WI38 (cell line): Measurements from ENCODE around the gene HIRIP3.

Experiments used
- H3K4me3 ChIP-seq: 2 replicates; pipeline ENCODE4 v1.5.1; 2011; ENCODE audit warnings: low read depth, mild to moderate bottlenecking, control low read depth, low read length
- TF ChIP-seq, protein P1 (sequence below): IDR thresholded peaks from 2 replicates; pipeline ENCODE4 v1.5.1; 2012; ENCODE audit warnings: low read depth, mild to moderate bottlenecking, control low read depth, low read length

HIRIP3 gene

DNA sequence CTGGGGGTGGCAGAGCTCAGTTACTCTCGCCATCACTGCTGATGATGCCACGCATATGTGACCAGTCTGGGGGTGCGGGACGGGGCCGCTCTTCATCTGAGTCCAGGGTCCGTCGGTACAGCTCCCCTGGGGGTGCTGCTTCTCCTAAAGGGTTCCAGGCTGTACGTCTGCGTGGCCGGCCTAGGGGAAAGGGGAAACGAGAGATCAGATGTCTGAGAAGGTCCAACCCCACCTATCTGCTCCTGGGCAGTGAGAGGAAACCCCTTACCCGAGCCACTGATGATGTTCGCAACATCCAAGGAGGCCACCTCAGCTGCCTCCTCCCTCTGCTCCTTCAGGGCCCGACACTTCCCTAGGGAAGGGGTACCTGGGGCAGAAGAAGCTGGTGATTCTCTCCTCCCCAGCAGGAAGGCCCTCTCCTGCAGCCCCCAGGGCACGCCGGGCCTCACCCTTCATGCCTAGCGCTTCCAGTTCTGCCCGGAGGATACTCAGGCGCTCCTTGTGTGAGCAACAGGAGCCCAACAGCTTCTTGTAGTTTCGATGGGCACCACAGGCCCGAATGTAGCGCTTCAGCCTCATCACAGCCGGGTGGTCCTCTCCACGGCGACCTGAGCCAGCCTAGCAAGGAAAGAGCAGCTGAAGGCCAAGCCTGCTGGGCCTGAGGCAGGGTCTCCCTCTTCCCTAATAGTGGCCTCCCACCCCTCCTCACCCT is 2.1 kb downstream of the HIRIP3 start:
- TF ChIP-seq, protein P1, sequence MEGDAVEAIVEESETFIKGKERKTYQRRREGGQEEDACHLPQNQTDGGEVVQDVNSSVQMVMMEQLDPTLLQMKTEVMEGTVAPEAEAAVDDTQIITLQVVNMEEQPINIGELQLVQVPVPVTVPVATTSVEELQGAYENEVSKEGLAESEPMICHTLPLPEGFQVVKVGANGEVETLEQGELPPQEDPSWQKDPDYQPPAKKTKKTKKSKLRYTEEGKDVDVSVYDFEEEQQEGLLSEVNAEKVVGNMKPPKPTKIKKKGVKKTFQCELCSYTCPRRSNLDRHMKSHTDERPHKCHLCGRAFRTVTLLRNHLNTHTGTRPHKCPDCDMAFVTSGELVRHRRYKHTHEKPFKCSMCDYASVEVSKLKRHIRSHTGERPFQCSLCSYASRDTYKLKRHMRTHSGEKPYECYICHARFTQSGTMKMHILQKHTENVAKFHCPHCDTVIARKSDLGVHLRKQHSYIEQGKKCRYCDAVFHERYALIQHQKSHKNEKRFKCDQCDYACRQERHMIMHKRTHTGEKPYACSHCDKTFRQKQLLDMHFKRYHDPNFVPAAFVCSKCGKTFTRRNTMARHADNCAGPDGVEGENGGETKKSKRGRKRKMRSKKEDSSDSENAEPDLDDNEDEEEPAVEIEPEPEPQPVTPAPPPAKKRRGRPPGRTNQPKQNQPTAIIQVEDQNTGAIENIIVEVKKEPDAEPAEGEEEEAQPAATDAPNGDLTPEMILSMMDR: no peak
- no peak overlapping the region for H3K4me3 ChIP-seq

DNA sequence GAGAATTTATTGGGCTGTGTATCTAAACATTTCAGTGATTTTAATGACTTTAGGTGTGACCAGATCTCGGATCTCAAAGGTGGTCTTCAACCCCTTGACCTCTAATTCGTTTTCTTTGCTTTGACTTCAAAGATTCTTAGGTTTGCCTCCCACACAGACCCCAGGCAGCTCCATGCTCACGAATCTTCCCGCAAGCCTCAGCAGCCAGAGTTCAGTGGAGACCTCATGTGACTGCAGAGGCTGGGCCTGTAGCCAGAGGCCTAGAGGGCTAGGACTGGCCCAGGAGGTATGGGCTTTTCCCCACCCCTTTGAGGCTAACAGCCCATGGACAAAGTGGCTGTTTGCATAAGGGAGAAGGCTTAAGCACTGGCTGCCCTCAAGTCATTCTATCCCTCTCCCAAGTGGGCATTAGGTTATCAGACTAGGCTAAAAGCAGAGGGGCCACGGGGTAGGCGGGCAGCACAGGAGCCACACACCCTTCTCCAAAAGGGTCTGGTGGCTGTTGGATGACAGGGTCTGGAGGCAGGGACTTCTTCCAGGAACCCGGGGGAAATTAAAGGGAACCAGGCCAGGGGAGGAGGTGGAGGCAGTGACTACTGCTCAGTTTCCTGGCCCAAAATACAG is 3.0 kb downstream of the HIRIP3 start:
- TF ChIP-seq, protein P1: no peak
- no peak overlapping the region for H3K4me3 ChIP-seq

DNA sequence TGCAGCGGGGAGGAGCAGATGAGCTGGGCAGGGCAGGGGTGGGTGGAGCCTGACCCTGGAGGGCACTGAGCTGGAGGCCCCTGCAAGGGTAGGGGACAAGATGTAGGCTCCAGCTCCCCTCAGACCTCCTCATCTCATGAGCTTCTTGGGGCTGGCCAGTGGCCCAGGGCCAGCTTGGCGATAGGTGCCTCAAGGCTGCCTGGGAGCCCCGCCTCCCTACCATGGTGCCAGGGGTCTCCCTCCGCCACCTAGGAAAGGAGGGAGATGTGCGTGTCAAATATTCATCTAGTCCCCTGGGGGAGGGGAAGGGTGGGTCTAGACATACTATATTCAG is 3.9 kb downstream of the HIRIP3 start:
- H3K4me3 ChIP-seq: no peak overlapping the region
- TF ChIP-seq, protein P1: no peak

DNA sequence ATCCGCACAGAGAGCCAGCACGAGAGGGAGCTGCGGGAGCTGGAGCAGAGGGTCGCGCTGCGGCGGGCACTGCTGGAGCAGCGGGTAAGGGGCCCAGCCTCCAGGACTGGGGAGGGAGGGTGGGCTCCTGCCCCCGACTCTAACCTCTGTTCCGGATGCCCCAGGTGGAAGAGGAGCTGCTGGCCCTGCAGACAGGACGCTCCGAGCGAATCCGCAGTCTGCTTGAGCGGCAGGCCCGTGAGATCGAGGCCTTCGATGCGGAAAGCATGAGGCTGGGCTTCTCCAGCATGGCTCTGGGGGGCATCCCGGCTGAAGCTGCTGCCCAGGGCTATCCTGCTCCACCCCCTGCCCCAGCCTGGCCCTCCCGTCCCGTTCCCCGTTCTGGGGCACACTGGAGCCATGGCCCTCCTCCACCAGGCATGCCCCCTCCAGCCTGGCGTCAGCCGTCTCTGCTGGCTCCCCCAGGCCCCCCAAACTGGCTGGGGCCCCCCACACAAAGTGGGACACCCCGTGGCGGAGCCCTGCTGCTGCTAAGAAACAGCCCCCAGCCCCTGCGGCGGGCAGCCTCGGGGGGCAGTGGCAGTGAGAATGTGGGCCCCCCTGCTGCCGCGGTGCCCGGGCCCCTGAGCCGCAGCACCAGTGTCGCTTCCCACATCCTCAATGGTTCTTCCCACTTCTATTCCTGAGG is 4.4 kb downstream of the HIRIP3 start:
- no peak overlapping the region for H3K4me3 ChIP-seq
- TF ChIP-seq, protein P1: no peak

DNA sequence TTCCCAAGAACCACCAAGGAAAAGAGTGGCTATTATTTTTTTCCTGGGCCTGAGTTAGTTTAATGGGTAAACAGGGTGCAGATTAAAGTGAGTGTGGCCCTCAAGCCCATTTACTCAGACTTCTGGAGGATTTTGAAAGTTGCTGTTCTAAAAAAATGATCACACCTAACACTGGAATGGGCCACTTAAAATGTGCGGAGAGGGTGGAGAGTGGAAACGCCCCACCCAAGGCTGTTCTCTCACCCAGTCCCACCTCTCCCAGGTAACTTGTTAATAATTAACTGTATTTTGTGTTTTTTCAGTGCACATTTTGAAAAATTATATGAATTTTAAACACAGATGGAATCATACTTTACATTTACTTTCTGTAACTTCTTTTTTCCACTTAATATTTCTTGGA is 5.4 kb downstream of the HIRIP3 start:
- H3K4me3 ChIP-seq: no peak overlapping the region
- TF ChIP-seq, protein P1: no peak

DNA sequence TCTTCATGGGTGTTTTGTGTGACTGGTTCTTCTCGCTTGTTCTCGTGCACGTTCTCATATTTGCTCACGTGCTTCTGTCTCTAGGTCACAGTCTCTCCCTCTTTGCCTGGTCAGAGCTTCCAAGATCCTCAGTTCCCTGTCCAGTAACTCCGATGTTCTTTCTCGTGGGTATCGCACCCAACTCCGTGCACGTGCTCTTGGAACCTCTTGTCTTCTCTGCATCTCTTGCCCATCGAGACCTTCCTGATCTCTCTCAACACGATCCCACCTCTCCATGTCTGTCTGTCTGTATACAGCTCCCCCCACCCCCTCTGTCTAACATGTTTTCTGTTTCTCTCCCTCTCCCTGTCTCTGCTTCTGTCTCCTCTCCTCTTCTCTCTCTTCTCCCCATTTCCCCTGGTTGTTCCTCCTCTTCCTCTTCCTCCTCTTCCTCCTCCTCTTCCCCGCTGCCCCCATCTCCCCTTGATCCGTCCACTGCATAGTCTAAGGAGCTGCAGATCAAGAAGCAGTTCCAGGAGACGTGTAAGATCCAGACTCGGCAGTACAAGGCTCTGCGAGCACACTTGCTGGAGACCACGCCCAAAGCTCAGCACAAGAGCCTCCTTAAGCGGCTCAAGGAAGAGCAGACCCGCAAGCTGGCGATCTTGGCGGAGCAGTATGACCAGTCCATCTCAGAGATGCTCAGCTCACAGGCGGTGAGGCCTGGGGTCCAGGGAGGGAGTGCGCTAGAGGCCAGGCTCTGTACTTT is 6.1 kb downstream of the HIRIP3 start:
- no peak overlapping the region for H3K4me3 ChIP-seq
- TF ChIP-seq, protein P1: no peak
